ENCODE measurements around the gene ANK3. TPM values are rescaled to one million over a fixed set of nuclear protein-coding genes. Genes with fewer than 3 reads are reported as not detected.

The ANK3 gene
- total RNA-seq, 1 experiment from 2014 or later: 15.3 TPM

GRCh38 chr10:60235001-60235400 is 154.7 kb downstream of the ANK3 start:
- Histone ChIP-seq H3K4me1 (ENCODE audit: control insufficient read depth in 1 of 2, insufficient read depth in 2 of 2, low read length in 2 of 2) (no peaks in the 10 kb centered on the region), H3K4me3 (replicated peaks in 1 of 2; ENCODE audit: low read depth in 1 of 2, low read length in 2 of 2) (no peak overlapping the region), H3K9me2 (ENCODE audit: insufficient read depth) (no peaks in the 10 kb centered on the region), H2AFZ (ENCODE audit: low read depth, low read length, poor library complexity, severe bottlenecking) (no peak overlapping the region), H3K79me2 (ENCODE audit: insufficient read depth, low read length) (no peaks in the 10 kb centered on the region), H3K9me3 (ENCODE audit: control insufficient read depth in 1 of 2, insufficient read depth in 1 of 2, low read depth in 1 of 2, low read length in 2 of 2) (no peaks in the 10 kb centered on the region), H3K27ac (ENCODE audit: low read depth, low read length) (no peak overlapping the region), H4K20me1 (ENCODE audit: insufficient read depth) (no peaks in the 10 kb centered on the region; the same call in 1 of the 2 replicates), H3K9ac (ENCODE audit: low read length) (no peak overlapping the region), H3K36me3 (ENCODE audit: control insufficient read depth in 1 of 2, insufficient read depth in 2 of 2, low read length in 2 of 2) (no peaks in the 10 kb centered on the region), H3K4me2 (ENCODE audit: low read length) (no peak overlapping the region), H3K27me3 (ENCODE audit: insufficient read depth, low read length) (no peaks in the 10 kb centered on the region)
- no TSS peak for BruUV-seq (replicated peaks)
- RAD21 ChIA-PET (ENCODE audit: low non-redundant PET in 1 of 2, low total read pairs in 2 of 2, uncharacterized antibody in 2 of 2, unreplicated experiment in 2 of 2): no interaction called here
- no peak for ATAC-seq
- POLR2A ChIA-PET: no interaction called here
- intact Hi-C loops (cut with micrococcal nuclease): no loop called here
- CTCF ChIA-PET: no interaction called here
- TF ChIP-seq EGR1 (IDR thresholded peaks at IDR 0.05; ENCODE audit: low read depth) (no peak), EZH2phosphoT487 (IDR thresholded peaks at IDR 0.05; ENCODE audit: borderline replicate concordance) (no peak), REST (IDR thresholded peaks at IDR 0.05; ENCODE audit: low read depth) (no peak), SP1 (IDR thresholded peaks at IDR 0.05; ENCODE audit: low read depth) (no peak), ATF3 (IDR thresholded peaks at IDR 0.05) (no peak), CEBPB (IDR thresholded peaks at IDR 0.05; ENCODE audit: low read depth) (no peak)
- no peak for DNase-seq (ENCODE audit: low read depth, low spot score)

GRCh38 chr10:60234551-60234950 is 155.1 kb downstream of the ANK3 start:
- CTCF ChIA-PET: no interaction called here
- Histone ChIP-seq H3K9me3 (ENCODE audit: control insufficient read depth in 1 of 2, insufficient read depth in 1 of 2, low read depth in 1 of 2, low read length in 2 of 2) (no peaks in the 10 kb centered on the region), H4K20me1 (ENCODE audit: insufficient read depth) (no peaks in the 10 kb centered on the region; the same call in 1 of the 2 replicates), H3K79me2 (ENCODE audit: insufficient read depth, low read length) (no peaks in the 10 kb centered on the region), H3K9ac (ENCODE audit: low read length) (no peak overlapping the region), H3K4me3 (replicated peaks in 1 of 2; ENCODE audit: low read depth in 1 of 2, low read length in 2 of 2) (no peak overlapping the region), H3K27ac (ENCODE audit: low read depth, low read length) (no peak overlapping the region), H3K27me3 (ENCODE audit: insufficient read depth, low read length) (no peaks in the 10 kb centered on the region), H3K36me3 (ENCODE audit: control insufficient read depth in 1 of 2, insufficient read depth in 2 of 2, low read length in 2 of 2) (no peaks in the 10 kb centered on the region), H3K9me2 (ENCODE audit: insufficient read depth) (no peaks in the 10 kb centered on the region), H3K4me1 (ENCODE audit: control insufficient read depth in 1 of 2, insufficient read depth in 2 of 2, low read length in 2 of 2) (no peaks in the 10 kb centered on the region), H2AFZ (ENCODE audit: low read depth, low read length, poor library complexity, severe bottlenecking) (no peak overlapping the region), H3K4me2 (ENCODE audit: low read length) (no peak overlapping the region)
- no peak for ATAC-seq
- intact Hi-C loops (cut with micrococcal nuclease): no loop called here
- RAD21 ChIA-PET (ENCODE audit: low non-redundant PET in 1 of 2, low total read pairs in 2 of 2, uncharacterized antibody in 2 of 2, unreplicated experiment in 2 of 2): no interaction called here
- DNase-seq (ENCODE audit: low read depth, low spot score): no peak
- BruUV-seq (replicated peaks): no TSS peak
- POLR2A ChIA-PET: no interaction called here
- TF ChIP-seq EZH2 (IDR thresholded peaks at IDR 0.05) (no peak), ELF1 (IDR thresholded peaks at IDR 0.05; ENCODE audit: borderline replicate concordance, low read depth) (no peak), TCF7L2 (IDR thresholded peaks at IDR 0.05; ENCODE audit: borderline replicate concordance, extremely low read depth, insufficient read depth, insufficient read length) (no peak), CTCF (IDR thresholded peaks at IDR 0.05 in 2 of 3, conservative IDR thresholded peaks at IDR 0.05 in 1 of 3; ENCODE audit: borderline replicate concordance in 1 of 3, insufficient read depth in 1 of 3, low read depth in 2 of 3, low read length in 2 of 3) (no peak), SRF (IDR thresholded peaks at IDR 0.05; ENCODE audit: low read depth) (no peak), EGR1 (IDR thresholded peaks at IDR 0.05; ENCODE audit: low read depth) (no peak), ZFX (IDR thresholded peaks at IDR 0.05) (no peak), ZBTB33 (IDR thresholded peaks at IDR 0.05; ENCODE audit: extremely low read depth, insufficient replicate concordance, low read length) (no peak)
